GM12878 (cell line): ENCODE measurements around the gene SMAD1. TPM values are rescaled to one million over a fixed set of nuclear protein-coding genes. Genes with fewer than 3 reads are reported as not detected.

Experiments used
- ATAC-seq: fragments of 200-7000 bp; cut with Tn5 transposase; 3 replicates; pipeline ENCODE4 v1.9.1; 2020; ENCODE audit warnings: mild to moderate bottlenecking, moderate library complexity
- BruUV-seq: library from RNA; stranded (reverse); fragments of 400-500 nt; replicated peaks from 2 replicates; lab custom pipeline; 2021; lab: Mats Ljungman, UMichigan
- CTCF ChIA-PET: fragments of 300-600 bp; sonication (Branson Sonifier 250); formaldehyde crosslinking; extraction: SDS; loops from one replicate; lab custom pipeline; 2021; ENCODE audit warnings: inconsistent platforms; lab: Yijun Ruan, JAX
- POLR2A ChIA-PET: fragments of 350-600 bp; formaldehyde crosslinking; extraction: SDS; loops from one replicate; lab custom pipeline; 2021; ENCODE audit warnings: inconsistent platforms; lab: Charles Lee
- RAD21 ChIA-PET: fragments of 300-600 bp; sonication (Branson Sonifier 250); formaldehyde crosslinking; loops from one replicate; lab custom pipeline; 2023; ENCODE audit warnings: antibody characterized with exemption; ENCODE audit not compliant: unreplicated experiment; lab: Charles Lee
- SMC1A ChIA-PET: fragments of 300-600 bp; sonication (Branson Sonifier 250); formaldehyde crosslinking; loops from one replicate; lab custom pipeline; 2023; ENCODE audit not compliant: unreplicated experiment, uncharacterized antibody; lab: Charles Lee
- DNase-seq: peaks from one replicate; pipeline ENCODE4 v3.0.0-alpha.2; 2011; ENCODE audit warnings: low read depth, low spot score
- FAIRE-seq: peaks from 3 replicates; lab custom pipeline; 2011; peaks lifted over from hg19 to GRCh38; lab: Jason Lieb, UNC
- H2AFZ ChIP-seq: 2 replicates; pipeline ENCODE4 v1.6.0; 2011; ENCODE audit warnings: low read depth, low read length, control low read depth; ENCODE audit not compliant: control insufficient read depth
- H3K27ac ChIP-seq: 2 replicates; pipeline ENCODE4 v1.5.1; 2011; ENCODE audit warnings: control low read depth; ENCODE audit not compliant: control insufficient read depth, insufficient read depth
- H3K27me3 ChIP-seq, 2 experiments: replicated peaks in 1 of 2; 2 replicates each; pipeline versions ENCODE4 v1.6.0 to v1.6.1; 2011; ENCODE audit warnings: low read length in 1 of 2; ENCODE audit not compliant: control insufficient read depth in 2 of 2, insufficient read depth in 2 of 2
- H3K36me3 ChIP-seq, 2 experiments: 2 replicates each; pipeline ENCODE4 v1.5.1; 2011; ENCODE audit warnings: low read length in 1 of 2; ENCODE audit not compliant: control insufficient read depth in 2 of 2, insufficient read depth in 2 of 2
- H3K4me1 ChIP-seq: 2 replicates; pipeline ENCODE4 v1.6.1; 2011; ENCODE audit warnings: mild to moderate bottlenecking, low read length, moderate library complexity, mixed read lengths; ENCODE audit not compliant: control insufficient read depth, insufficient read depth
- H3K4me2 ChIP-seq: 2 replicates; pipeline ENCODE4 v1.6.0; 2011; ENCODE audit warnings: control low read depth; ENCODE audit not compliant: control insufficient read depth, insufficient read depth
- H3K4me3 ChIP-seq: fragments of 200-600 bp; sonication (generic); 2 replicates; pipeline ENCODE4 v1.5.1; 2016
- H3K79me2 ChIP-seq: 2 replicates; pipeline ENCODE4 v1.6.0; 2011; ENCODE audit warnings: low read length; ENCODE audit not compliant: control insufficient read depth, insufficient read depth
- H3K9ac ChIP-seq: 2 replicates; pipeline ENCODE4 v1.8.0; 2011; ENCODE audit warnings: low read length, control low read depth, mixed read lengths; ENCODE audit not compliant: control insufficient read depth, insufficient read depth
- H3K9me3 ChIP-seq: replicated peaks from 3 replicates; pipeline ENCODE4 v1.5.1; 2011; ENCODE audit warnings: mild to moderate bottlenecking, low read length; ENCODE audit not compliant: control insufficient read depth, insufficient read depth
- H4K20me1 ChIP-seq: 2 replicates; pipeline ENCODE4 v1.6.0; 2011; ENCODE audit not compliant: control insufficient read depth, insufficient read depth
- CBX5 ChIP-seq: sonication (generic); IDR thresholded peaks from 2 replicates; pipeline ENCODE4 v1.6.1; 2016; ENCODE audit warnings: low read depth, moderate library complexity, mild to moderate bottlenecking, inconsistent platforms
- ESRRA ChIP-seq: IDR thresholded peaks from 2 replicates; pipeline ENCODE4 v1.6.1; 2012; ENCODE audit warnings: mild to moderate bottlenecking, low read length, improper control_type of control experiment
- IRF3 ChIP-seq: fragments of 450-650 bp; IDR thresholded peaks from 2 replicates; pipeline ENCODE4 v1.6.1; 2014; ENCODE audit warnings: mild to moderate bottlenecking
- KAT2A ChIP-seq: conservative IDR thresholded peaks from 2 replicates; pipeline ENCODE4 v1.6.1; 2011; ENCODE audit warnings: low read depth, low read length; ENCODE audit not compliant: control insufficient read depth
- NFYA ChIP-seq: IDR thresholded peaks from 2 replicates; pipeline ENCODE4 v1.6.1; 2011; ENCODE audit warnings: low read depth, mild to moderate bottlenecking, low read length, improper control_type of control experiment, borderline replicate concordance
- POLR2A ChIP-seq: IDR thresholded peaks from 2 replicates; pipeline ENCODE4 v1.6.1; 2011; ENCODE audit warnings: low read depth, mild to moderate bottlenecking, low read length
- RAD51 ChIP-seq: fragments of 450-650 bp; IDR thresholded peaks from 2 replicates; pipeline ENCODE4 v1.6.1; 2016; ENCODE audit warnings: moderate library complexity, mild to moderate bottlenecking, inconsistent platforms
- ZNF207 ChIP-seq: fragments of 450-650 bp; IDR thresholded peaks from 2 replicates; pipeline ENCODE4 v1.6.1; 2014; ENCODE audit warnings: antibody characterized with exemption, mild to moderate bottlenecking, borderline replicate concordance
- WGBS: methylation state at CpG from one replicate; pipeline ENCODE4 v1.1.6; 2016; ENCODE audit warnings: low lambda C conversion rate; ENCODE audit not compliant: insufficient replicate concordance, insufficient coverage; ENCODE audit errors: missing lambda C conversion rate; 5-methylcytosine and 5-hydroxymethylcytosine counted together
- in situ Hi-C: fragments of 300-500 bp; cut with MboI; formaldehyde crosslinking; loops from 9 replicates; pipeline ENCODE4 v1.14.3; 2018; ENCODE audit warnings: mixed read lengths
- intact Hi-C: fragments of 100-400 bp; cut with micrococcal nuclease; formaldehyde crosslinking; loops from one replicate; pipeline ENCODE4 v1.14.2; 2022; ENCODE audit not compliant: unreplicated experiment
- polyA plus RNA-seq, 11 experiments: library from polyadenylated mRNA; depleted of rRNA in 4 of 11; unstranded in 6 of 11; stranded (reverse) in 5 of 11; fragments of >200 nt; fragmentation: Nextera tagmentation in 4 of 11; fragmentation: Illumina TruSeq in 1 of 11; extraction: Ambion mirVana in 4 of 11; extraction: Trizol in 1 of 11; gene quantifications; 1 replicate in 1 of 11; 2 replicates in 10 of 11; pipeline versions ENCODE4 v1.2.1 to v1.2.3, GENCODE V29; 2011 to 2016; ENCODE audit warnings: inconsistent platforms in 2 of 11, missing spikeins in 2 of 11, low read depth in 1 of 11
- total RNA-seq, 4 experiments: library from RNA; depleted of rRNA in 3 of 4; stranded (reverse); fragments of >200 nt in 3 of 4; fragmentation: Illumina TruSeq in 1 of 4; extraction: Trizol in 1 of 4; gene quantifications; 2 replicates each; pipeline versions ENCODE4 v1.2.1 to v1.2.3, GENCODE V29; 2013 to 2021
- TF ChIP-seq, protein P1 (sequence below): fragments of 450-650 bp; IDR thresholded peaks from 2 replicates; pipeline ENCODE4 v1.6.1; 2016; ENCODE audit warnings: mild to moderate bottlenecking, moderate library complexity, borderline replicate concordance

Gene SMAD1
- total and polyA plus RNA-seq, 10 of the 15 experiments (the other 5 are each of a cell fraction or from before 2014, with no cell fraction given): 0.29 to 17.5 (median 13.6) TPM

GRCh38 chr4:145503486-145504072 is 21.9 kb downstream of the SMAD1 start (continued):
- TF ChIP-seq IRF3 (no peak), ESRRA (no peak)

DNA sequence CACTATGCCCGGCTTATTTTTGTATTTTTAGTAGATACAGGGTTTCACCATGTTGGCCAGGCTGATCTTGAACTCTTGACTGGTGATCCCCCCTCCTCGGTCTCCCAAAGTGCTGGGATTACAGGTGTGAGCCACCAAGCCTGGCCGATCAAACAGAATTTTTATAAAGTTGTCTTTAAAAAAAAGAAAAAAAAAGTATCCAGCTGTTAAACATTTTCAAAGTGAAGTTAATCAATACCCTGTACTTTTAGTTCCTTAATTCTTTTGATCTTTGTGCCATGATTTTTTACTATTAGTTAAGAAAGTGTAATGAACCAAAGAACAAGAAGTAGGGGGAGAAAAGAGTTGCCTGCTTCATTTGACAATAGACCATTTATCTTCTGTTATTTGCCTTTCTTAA is 24.3 kb downstream of the SMAD1 start:
- Histone ChIP-seq H3K36me3 (no peaks in the 10 kb centered on the region), H3K4me2 (no peak overlapping the region), H3K9me3 (peaks cover 4% of the 10 kb centered on the region), H3K9ac (no peak overlapping the region)
- ChIA-PET POLR2A (no interaction called here), SMC1A (interaction anchor here (1.2 kb wide), 1 partner anchor 269 kb away, joined by 4 read pairs; no protein-coding TSS in a partner anchor)
- intact Hi-C loops: no loop called here
- WGBS: 50% methylated on average over 3 of the region's 3 CpGs
- DNase-seq: no peak
- no TSS peak for BruUV-seq
- TF ChIP-seq ZNF207 (no peak), NFYA (no peak), KAT2A (no peak), POLR2A (no peak), CBX5 (no peak), RAD51 (no peak)
- TF ChIP-seq, protein P1, sequence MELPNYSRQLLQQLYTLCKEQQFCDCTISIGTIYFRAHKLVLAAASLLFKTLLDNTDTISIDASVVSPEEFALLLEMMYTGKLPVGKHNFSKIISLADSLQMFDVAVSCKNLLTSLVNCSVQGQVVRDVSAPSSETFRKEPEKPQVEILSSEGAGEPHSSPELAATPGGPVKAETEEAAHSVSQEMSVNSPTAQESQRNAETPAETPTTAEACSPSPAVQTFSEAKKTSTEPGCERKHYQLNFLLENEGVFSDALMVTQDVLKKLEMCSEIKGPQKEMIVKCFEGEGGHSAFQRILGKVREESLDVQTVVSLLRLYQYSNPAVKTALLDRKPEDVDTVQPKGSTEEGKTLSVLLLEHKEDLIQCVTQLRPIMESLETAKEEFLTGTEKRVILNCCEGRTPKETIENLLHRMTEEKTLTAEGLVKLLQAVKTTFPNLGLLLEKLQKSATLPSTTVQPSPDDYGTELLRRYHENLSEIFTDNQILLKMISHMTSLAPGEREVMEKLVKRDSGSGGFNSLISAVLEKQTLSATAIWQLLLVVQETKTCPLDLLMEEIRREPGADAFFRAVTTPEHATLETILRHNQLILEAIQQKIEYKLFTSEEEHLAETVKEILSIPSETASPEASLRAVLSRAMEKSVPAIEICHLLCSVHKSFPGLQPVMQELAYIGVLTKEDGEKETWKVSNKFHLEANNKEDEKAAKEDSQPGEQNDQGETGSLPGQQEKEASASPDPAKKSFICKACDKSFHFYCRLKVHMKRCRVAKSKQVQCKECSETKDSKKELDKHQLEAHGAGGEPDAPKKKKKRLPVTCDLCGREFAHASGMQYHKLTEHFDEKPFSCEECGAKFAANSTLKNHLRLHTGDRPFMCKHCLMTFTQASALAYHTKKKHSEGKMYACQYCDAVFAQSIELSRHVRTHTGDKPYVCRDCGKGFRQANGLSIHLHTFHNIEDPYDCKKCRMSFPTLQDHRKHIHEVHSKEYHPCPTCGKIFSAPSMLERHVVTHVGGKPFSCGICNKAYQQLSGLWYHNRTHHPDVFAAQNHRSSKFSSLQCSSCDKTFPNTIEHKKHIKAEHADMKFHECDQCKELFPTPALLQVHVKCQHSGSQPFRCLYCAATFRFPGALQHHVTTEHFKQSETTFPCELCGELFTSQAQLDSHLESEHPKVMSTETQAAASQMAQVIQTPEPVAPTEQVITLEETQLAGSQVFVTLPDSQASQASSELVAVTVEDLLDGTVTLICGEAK: peak; percentile 28; the same call in 1 of the 2 replicates
- TF ChIP-seq, all 136 proteins: peak for 1
- Histone ChIP-seq H4K20me1 (no peaks in the 10 kb centered on the region), H3K4me1 (peaks cover 10% of the 10 kb centered on the region), H3K27ac (no peak overlapping the region), H2AFZ (no peak overlapping the region), H3K79me2 (peaks cover 34% of the 10 kb centered on the region), H3K27me3 (no peaks in the 10 kb centered on the region; a peak in 1 of 4 replicates), H3K4me3 (no peak overlapping the region)
- RAD21 ChIA-PET: no interaction called here
- FAIRE-seq: no peak
- in situ Hi-C loops: no loop called here
- CTCF ChIA-PET: no interaction called here
- no peak for ATAC-seq
